Germinal center (tissue), 1 donor: ENCODE results near the gene ABHD15.

Experiments
- DNase-seq: peaks from one replicate; pipeline ENCODE4 v3.0.0; 2012; ENCODE audit warnings: mixed read lengths, low spot score

The ABHD15 gene

DNA sequence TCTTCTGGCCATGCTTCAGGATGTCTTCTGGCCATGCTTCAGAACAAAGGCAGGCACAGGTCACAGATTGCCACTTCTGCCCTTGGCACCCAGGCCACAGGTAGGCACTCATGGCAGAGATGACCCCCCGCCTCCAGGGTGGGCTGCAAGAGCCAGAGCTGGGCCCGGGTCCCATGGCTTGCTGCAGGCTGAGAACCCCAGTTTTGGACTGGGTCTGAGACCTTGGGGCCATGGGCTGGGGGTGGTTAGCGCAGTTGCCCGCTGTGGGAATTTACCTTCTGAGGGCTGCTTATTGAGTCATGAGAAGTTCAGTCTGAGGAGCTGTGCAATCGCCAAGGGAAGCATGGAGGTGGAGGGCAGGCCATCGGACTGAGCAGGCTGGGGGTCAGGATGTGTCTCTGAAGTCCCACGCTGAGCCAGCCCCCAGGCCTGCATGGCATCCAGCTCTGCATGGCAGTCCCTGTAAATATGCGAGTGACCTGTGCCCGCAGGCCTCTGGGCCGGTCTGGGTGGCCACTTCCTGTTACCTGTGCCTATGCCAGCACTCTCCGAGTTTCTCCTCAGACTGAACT, 27.8 kb upstream of the ABHD15 start:
- no peak for DNase-seq

DNA sequence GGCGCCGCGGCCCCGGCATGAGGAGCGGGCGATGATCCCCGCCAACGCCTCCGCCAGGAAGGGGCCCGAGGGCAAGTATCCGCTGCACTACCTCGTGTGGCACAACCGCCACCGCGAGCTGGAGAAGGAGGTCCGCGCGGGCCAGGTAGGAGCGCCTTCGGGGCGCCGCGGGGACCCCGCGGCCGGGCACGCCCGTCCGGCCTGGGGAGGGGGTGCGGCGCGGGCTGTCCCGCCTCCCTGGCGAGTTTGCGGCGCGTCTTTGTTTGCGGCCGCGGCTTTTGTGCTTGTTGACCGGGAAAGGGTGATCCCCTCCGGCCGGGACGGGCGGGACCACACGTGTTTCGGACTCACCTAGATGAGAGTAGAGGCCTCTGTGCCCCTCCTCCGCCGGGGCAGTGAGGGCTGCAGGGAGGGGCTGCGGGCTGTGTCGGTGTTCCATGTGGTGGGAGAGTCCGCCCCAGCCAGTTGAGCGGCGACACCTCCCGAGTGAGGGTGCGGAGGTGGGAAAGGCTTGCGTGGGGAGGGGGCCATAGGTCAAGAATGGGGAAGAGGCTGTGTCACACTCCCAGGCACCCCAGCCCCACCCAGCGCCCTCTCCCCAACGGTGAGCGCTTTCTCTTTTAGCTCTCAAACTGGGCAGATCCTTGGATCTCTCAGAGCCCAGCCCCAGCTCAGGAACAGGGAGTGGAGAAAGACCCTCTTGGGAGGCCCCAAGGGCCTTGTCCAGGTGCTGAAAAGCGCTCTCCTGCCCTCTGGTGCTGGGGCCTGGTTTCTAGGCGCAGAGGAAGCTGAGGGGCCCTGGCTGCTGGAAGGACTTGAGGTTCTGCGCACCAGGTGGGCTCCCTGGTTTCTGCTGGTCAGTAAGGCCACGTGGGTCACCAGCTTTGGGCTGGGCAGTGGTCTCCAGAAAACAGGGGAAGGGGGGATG, 27.0 kb upstream of the ABHD15 start:
- no peak for DNase-seq

DNA sequence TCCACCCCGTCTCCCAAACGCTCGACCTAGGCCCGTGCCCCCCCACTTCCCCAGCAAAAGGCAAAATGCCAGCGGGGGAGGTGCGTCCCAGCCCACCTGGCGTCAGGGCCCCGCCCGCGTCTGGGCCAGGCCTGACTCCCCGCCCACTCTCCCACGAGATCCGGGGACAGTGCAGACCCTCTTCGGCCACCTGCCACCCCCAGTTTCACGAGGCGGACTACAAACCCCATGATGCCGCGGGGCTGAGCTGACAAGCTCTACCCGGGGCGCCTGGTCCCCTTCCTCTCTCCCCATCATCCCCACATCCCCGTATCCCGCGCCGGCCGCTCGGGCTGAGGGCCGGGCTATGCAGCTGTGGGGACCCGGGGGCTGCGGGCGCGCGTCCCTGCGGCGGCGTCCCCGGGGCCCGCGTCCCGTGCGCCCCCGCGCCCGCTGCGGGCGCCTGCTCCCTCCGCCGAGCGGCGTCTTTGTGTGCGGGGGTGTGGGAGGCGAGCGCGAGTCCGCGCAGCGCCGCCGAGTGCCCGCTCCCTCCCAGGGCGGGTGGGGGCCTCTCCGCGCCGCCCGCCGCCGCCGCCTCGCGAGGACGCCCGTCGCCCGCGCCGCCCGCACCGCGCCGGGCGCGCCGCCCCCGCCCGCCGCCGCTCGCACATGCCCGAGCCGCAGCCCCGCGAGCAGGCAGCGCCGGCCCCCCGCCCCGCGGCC, 26.2 kb upstream of the ABHD15 start, which contains the start of gene ANKRD13B:
Gene ANKRD13B, plus strand, starts transcription at position 283 of the 702 bp plus-strand sequence. CDS start 490 bp downstream, outside the sequence.
- no peak for DNase-seq

DNA sequence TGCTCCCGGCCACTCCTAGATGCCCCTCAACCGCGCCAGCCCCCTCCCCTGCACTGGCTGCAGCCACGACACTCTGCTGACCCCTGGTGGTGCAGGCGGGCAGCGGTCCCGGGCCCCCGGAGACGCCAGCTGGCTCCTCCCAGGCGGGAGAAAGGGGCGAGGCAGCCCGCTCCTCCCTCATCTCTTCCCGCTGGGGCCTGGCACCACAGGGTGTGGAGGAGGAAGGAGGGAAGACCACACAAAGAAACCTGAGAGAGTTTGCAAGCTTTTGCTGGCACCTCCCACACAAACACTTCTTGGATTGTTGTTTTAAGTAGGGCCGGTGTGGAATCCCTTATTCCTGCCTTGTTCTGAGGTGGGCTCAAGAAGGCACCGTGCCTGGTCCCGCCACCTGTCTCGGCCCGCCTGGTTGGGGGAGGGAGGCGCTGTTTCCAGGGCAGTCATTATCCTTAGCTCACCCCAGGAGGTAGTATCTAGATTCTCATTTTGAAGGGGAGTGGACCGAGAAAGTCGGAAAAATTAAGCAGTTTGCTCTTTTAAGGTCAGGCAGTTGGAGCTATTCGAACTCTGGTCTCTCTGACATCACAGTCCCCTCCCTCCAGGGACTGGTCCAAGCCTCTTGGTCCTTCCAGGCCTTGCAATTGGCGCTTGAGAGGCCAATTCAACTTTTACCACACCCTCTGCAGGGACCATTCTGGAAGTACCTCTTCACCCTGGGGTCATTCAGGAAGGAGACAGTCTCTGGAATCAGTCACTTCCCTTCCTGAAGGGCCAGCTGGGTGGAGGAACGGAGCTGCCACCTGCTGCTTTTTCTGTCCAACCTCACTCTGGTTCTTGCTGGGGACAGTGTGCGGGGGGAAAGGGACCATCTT, 25.1 kb upstream of the ABHD15 start:
- peak; percentile 87 for DNase-seq

DNA sequence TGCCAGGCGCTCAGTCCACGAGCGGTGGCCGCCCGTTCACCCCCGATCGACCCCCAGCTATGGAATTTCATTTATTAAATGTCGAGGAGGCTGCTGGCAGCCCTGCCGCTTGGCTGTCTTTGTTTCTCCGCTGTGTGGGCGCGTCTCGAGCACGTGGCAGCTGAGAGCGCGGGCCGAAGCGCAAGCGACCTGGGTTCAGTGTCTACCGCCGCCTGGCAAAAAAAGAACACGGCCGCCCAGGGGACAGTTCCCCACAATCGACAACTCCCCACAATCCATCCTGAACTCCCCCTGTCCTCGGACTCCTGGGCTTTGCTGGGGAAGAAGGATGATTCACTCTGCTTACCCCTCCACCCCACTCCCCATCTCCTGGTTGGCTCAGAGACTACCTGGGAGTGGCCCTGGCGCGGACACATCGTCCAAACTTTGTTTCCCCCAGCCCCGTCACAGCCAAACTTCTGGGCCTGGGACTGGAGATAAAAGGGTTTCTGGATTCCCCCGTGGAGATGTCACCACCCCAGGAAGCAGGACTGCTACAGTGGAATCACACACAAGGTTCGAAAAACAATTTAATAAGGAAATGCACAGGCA, 24.4 kb upstream of the ABHD15 start:
- DNase-seq, result peak; percentile 42

DNA sequence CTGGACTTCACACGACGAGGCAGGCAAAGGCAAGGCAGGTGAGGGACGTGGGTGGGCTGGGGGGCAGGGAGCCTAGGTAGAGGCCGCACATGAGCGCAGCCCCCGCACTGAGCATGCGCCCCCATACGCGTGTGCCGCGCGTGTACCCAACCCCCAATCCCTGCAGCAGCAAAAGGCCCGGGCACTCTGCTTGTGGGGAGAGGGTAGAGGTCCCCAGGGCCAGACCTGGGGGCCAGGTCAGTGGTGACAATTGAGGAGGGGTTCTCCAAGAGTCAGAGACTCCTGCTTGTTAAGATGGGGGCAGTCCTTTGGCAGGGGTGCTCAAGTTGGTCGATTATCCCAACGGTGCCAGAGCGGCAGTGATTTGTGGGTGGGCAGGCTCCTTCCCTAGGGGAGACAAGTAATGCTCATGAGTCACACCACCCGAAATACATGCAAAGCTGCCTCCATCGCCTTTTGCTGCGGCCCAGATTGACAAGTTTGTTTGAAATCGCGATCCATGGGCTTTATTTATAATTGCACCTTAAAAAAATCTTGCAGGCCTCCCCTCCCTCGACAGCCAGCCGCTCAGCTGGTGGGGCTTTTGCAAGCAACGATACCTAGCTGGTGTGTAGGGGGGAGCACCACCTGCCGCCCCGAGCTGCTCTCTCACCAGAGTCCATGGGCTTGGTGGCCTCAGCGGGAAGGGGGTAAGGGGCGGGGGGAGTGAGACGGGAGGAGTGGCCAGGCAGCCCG, 23.7 kb upstream of the ABHD15 start:
- no peak for DNase-seq

DNA sequence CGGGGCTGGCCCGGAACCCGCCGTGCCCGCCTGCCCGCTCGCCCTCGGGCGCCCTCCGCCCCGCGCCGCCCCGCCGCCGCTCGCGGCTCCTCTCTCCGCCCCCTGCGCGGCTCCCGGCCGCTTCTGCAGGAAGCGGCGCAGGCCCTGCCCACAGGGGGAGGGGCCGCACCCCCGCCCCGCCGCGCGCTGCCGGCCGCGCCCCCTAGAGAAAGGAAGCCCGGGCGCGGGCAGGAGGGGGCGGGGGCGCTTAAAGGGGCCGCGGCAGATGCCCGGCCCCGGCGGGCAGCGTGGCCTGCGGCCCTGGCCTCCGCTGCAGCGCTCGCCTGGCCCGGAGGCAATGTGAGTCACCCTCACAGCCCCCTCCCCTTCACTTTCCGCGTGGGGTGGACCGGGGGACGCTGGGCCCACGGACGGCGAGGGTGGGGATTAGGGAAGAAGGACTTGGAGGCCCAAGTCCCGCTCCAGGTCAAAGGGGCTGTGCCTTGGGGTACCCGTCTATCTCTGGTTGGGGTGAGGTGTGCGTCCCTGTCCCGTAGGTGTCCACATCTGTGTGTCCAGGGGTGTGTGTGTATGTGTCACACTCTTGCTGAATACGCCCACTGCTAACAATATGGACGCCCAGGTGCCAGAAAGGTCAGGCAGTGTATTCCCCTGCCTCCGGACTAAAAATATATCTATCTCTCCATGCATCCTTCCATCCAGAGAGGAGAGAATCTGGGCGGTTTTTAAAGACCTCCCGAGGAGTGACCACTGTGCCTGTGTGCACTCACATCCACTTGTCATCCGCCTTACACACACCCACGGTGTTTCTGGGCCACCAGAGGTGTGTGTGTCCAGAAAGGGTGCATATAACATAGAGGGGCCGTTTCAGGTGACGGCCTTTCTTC, 22.9 kb upstream of the ABHD15 start, which contains the start of gene GIT1:
Gene GIT1, minus strand, starts transcription at position 125 of the 887 bp plus-strand sequence. CDS start 270 bp downstream, outside the sequence.
- DNase-seq, result peak; percentile 93

DNA sequence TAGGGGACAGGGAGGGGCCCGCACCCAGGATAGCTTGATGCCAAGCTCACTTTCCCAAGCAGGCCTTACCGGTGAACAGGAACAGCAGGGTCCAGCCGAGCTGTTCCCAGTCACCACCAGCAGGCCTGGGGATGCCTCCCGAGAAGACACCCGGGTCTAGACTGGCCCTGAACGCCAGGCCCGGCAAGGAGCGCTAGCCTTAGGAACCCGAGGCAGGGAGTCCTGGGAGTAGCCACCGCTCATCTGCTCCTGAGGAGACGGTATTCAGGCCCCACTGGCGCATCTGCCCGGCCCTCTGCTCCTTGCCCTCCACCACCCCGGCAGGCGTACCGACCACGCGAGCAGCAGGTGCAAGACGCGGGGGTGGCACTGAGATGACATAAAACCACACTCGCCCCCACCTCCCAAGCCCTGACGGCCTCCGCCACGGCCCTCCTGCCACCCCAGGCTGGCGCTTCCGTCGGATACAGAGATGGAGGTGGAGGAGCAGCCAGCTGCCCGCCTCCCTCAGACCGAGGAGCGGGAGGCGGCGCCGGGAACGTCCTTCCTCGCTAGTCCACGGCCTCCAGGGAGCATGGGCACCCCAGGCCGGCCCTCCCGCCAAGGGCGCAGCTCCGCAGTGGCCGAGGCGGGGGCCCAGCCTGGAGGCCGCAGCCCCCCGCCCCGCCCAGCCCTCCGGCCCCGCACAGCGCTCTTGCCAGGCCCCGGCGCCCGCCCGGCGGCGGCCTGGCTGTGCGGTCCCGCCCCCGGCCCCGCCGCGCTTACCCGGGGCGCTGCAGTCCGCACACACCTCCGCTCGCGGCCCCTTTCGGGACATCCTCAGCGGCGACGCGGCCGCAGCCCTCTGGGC, 21.9 kb upstream of the ABHD15 start:
- DNase-seq, result peak; percentile 42

DNA sequence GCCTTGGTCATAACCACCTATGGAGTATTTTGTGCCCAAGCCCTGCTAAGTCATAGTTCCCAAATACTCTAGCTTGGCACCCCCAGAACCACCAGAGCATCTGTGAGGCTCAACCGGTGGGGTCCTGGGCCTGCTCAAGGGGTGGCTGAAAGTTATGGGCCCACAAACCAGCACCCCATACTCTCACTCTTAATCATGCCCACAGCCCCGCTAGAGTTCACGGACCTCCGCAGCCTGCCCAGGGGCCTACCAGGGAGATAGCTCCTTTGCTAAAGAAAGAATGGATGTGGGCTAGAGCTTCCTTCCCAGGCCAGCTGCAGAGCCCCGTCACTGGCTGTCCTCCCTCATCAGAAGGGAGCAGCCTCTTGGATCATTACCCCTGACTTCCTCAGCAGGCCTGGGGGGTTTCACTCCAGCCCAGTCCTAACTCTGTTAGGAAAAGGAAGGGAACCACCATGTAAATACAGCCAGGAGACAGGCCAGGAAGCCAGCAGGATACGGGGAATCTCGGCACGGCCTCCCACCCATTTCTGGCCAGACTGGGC, 21.3 kb upstream of the ABHD15 start:
- DNase-seq, result no peak

DNA sequence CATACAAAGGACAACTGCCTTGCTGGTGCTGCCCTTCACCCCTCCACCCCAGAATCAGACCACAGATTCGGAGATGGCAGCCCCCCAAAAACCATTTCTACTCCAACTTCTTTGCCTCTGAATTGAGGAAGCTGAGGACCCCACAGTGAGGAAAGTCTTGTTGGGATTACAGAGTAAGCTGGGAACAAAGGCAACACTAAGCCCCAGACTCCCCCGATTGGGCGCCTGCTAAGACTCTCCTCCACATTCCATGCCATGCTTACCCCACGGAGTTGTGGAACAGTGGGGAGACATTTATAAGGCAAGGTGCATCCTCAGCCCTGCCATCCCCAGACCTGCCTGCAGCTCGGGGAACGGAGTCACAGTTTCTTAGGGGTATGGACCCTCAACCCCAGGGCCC, 20.8 kb upstream of the ABHD15 start:
- no peak for DNase-seq

DNA sequence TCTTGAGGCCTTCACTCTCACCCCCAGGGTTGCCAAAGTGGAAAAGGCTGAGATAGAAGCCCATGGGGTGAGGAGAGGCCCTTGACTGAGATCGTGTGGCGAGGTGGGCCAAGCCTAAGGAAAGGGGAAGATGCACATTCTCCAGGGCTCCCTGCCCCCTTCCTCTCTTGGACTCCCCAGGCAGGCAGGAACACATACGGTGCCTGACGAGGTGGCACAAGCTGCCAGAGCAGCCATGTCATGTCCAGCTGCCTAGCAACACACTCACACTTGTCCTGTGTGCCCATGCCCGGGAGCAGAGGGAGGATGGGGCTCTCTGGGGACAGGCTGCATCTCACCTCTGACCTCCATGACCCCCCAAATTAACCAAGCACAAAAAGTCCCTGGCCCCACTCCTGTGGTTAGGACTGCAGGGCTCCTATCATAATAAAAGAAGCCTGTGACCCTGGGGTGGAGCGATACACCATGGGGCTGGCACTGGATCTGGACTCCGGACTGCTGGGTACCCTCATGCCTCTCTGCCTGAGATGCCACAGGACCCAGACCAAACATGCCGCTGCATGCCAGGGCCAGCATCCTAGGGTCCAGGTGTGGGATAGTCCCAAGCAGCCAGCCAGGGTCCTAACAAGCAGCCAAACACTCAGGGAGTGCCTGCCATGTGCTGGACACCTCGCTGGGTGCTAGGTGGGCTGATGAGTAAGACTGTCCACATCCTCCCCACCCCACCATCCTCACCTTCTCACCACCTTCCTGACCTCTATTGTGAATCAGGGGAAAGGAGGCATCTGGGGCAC, 20.0 kb upstream of the ABHD15 start:
- DNase-seq, result no peak

DNA sequence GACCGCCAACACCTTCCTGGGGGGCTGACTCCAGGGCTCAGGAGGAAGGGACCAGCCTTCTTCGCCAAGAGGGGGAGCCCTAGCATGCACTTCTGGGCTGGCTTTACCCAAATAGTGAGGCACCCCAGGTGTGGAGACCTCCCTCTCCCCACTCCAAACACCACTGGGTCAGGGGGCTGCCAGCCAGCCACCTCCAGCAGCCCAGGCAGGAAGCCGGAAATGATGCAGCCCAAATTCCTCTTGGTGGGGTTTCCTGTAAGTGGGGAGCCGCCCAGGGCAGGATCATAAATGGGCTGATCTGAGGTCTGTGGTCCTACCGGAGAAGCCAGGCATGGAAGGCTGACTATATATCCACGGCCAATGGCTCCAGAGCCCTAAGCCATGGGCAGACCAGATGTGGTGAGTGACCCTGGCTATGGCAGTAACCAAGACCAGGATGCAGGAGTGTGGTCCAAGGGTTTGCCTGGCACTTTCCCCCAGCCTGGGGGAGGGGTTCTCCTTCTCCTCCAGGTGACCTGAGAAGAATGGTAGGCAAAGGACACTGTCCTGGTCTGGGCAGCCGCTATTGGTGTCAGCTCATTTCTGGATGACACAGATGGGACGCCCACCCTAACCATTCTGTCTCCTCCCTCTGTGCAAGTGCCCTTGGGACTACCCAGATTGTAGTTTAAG, 18.4 kb upstream of the ABHD15 start:
- DNase-seq, result no peak

DNA sequence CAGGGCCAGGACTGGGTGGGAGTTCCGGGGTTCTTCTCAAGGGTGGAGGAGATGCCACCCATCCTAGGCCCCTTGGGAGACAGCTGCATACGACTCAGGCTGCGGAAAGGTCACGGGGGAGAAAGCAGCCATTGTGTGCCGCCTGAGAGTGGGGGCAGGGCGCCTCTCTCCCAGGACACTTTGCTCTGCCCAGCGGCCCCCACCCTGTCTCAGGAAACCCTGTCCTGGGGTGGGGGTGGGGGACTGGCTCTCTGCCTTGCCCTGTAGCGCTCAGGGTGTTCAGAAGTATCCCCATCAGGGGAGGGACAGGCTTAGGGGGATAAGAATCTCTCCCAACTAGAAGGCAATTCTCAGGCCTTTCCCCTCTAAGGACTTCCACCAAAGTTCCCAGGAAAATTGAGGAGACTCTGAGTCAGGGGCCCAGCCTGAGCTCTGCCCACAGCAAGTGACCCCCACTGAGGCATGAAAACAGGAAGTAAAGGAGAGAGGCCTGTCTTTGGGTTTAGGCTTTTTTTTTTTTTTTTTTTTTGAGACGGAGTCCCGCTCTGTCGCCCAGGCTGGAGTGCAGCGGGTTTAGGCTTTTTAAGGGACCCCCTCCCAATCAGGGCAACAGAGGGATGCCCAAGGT, 17.7 kb upstream of the ABHD15 start:
- no peak for DNase-seq

DNA sequence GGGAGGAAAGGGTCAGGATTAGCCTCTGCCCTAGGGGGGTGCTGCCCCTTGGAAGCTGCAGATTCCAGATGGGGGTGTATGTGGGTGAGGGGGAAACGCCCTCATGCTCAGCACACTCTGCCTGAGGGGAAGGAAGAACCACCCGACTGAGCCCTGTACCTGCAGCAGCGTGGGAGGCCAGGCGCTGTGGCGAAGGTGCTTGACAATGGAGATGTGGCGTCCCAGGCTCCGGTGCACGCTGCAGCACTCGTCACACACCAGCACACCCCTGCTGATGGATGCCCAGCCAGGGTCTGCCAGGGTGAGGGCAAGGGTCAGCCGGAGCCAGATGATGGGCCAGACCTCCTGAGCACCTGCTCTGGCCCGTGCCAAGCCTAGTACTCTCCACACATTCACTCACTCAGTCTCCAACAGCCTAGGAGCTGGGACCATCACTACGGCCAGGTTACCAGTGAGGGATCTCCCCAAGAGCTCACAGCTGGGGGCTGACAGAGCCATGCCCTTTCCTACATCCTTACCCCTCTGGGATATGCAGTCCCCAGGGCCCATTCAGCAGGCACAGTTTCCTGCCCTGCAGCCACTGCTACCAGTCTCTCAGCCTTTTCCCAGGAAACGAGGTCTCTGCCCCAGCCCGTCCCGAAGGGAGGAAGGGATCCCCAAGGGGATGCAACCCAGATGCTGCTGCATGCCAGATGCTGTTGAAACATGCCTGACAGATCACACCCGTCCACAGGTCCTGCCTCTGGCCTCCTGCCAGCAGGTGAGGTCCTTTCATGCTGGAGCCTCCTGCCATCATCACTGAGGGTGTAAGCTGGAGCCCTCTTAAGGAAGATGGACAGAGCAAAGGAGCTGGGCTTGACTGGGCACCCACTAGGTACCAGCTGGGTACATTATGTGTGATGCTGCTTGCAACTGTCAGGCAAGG, 16.7 kb upstream of the ABHD15 start:
- no peak for DNase-seq

DNA sequence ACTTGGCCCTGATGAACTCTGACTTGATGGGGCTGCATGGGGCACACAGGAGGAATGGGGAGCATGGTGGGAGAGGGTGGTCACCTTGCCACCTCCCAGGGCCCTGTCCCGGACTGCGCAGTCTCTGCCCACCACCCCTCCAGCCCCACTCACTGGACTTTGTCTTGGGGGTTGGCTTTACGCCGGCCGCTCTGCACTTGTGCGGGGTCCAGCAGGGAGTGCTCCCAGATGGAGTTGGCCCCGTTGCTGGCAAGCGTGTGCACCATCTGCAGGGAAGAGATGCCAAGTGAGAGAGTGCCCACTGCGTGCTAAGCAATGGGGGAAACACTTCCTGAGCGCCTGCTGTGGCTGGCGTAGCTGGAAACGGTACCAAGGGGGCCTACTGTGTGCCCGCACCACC, 15.9 kb upstream of the ABHD15 start:
- DNase-seq, result no peak
